HG03139 (cell line): ENCODE measurements around the gene SLC38A10.
"Not testable (repeated sequence)": the region's sequence is repeated elsewhere in the genome, so short reads cannot be mapped to it uniquely, and the experiment has no call there.

Experiments
- ATAC-seq: cut with Tn5 transposase; IDR thresholded peaks from one replicate; pipeline ENCODE4 v1.9.1; 2021; ENCODE audit not compliant: unreplicated experiment

SLC38A10 gene

GRCh38 chr17:81312624-81313325 lies 17.7 kb upstream of the SLC38A10 start:
- no peak for ATAC-seq

GRCh38 chr17:81311946-81312345 lies 16.8 kb upstream of the SLC38A10 start:
- ATAC-seq = no peak

- no peak for ATAC-seq
Measured at GRCh38 chr17:81310949-81311550, 15.9 kb upstream of the SLC38A10 start.

DNA sequence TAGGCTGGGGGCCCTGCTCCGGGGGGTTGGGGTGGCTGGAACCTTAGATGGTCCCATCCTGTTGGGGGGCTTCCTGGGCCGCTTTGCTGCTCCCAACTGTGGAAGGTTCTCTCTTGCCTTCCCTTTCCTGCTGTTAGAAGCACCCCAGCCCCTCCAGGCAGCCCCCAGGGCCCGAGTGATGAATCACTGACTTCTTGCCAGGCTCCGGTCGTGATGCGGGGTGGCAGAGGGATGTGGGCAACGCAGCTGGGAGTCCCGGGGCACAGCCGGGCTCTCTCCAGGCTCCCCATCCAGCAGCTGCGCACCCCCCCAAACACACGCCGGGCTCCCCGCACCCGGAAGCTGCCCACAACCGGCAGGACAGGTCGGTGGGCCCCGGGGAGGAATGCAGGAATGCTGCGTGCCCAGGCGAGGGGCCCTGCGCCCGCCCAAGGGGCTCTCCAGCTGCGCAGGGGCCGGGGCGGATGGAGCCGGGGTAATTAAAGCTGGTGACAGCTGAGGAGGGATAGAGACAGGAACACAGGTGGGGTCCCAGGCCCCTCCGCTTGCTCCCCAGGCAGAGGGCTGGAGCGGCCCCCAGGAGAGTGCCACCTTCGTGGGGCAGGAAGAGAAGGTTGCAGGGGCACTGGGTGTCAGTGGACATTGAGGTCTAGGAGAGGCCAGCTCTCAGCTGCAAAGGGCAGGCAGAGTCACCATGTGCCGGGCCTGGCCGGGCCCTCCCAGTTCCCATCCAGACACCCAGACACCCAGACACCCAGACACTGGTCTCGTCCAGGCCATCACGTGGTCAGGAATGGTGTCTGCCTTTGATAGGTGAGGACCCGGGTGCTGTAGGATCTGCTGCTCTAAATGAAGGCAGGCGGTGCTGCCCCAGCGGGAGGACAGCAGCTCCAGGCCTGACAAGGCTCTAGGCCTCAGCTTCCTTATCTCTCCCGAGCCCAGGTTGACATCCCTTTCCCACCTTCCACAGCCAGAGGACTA lies 15.0 kb upstream of the SLC38A10 start:
- ATAC-seq = no peak

GRCh38 chr17:81309140-81309858 lies 14.2 kb upstream of the SLC38A10 start:
- ATAC-seq = no peak

GRCh38 chr17:81308784-81309139 lies 13.7 kb upstream of the SLC38A10 start:
- not testable (repeated sequence) for ATAC-seq

DNA sequence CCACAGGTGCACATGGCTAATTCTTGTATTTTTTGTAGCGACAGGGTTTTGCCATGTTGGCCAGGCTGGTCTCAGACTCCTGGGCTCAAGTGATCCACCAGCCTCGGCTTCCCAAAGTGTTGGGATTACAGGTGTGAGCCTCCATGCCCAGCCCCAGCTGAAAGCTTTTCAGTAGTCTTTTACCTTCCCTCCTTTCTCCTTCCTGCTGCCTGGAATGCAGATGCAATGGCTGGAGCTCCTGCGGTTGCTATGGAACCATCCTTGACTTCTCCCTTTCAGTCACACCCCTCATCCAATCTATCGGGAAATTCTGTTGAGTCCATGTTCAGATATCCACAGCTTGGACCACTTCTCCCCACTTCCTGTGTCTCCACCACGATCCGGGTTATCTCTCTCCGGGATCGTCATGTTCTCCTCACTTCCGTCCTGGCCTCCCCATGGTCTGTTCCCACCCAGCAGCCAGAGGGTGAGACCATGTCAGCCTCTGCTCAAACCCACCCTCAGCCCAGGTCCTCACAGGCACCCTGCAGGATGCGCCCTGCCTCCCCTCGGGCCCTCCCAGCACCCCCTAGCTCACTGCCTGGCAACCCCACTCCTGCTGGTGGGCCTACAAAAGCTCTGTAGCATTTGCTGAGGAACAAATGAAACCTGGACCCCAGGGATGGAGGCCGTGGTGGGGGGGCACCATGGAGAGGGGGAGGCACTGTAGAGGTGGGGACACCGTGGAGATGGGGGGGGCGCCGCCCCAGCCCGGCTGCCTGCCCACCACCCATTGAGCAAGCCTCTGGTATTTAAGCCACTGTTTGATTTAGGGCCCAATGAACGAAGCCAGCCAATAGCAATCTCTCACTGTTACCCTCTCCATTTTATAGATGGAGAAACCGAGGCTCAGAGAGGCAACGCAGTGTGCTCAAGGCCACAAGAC lies 12.8 kb upstream of the SLC38A10 start:
- no peak for ATAC-seq

DNA sequence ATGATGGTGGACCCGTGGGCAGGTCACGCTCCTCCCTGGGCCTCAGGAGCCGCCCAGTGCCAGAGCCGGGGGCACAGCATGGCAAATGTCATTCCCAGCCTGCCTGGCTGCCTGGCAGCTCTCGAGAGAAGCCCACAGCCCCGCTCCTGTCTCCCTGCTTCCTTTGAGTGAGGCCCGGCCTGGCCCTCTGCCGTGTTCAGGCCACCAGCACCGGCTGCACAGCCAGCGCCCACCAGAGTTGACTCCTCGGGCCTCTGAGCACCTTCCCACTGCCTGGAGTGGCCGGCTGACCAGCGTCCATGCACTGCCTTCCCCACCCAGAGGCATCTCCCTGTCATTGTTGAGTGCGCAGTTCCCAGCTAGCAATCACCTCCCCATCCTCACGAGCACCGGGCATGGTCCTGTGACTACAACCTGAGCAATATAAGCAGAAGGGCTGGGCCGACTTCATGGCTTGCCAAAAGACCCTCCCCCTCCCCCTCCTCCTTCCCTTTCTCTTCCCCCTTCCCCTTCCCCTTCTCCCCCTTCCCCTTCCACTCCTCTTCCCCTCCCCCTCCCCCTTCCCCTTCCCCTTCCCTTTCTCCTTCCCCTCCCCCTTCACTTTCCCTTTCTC lies 11.9 kb upstream of the SLC38A10 start:
- no peak for ATAC-seq

GRCh38 chr17:81306491-81306890 lies 11.4 kb upstream of the SLC38A10 start:
- ATAC-seq = no peak

- no peak for ATAC-seq
Measured at GRCh38 chr17:81305051-81305630, 10.0 kb upstream of the SLC38A10 start.

- no peak for ATAC-seq
Measured at GRCh38 chr17:81304196-81305015, 9.3 kb upstream of the SLC38A10 start.

DNA sequence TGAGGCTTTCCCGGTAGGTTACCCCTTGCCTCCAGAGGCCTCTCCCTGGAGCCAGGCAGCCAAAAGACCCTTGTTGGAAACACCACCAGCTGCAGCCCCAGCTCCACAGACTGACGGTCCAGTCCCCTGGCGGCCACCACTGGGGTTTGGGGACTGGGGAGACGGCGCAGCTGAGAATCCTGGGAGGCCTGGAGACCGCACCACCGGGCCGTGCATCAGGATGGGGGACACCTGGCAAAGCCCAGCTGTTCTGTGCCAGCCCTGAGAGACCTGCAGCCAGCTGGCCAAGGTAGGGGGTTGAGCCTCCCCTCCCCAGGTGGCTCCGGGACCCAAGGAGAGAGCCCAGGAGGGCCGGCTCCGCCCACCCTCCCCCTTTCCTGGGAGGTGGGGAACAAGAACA lies 8.3 kb upstream of the SLC38A10 start:
- ATAC-seq = no peak

DNA sequence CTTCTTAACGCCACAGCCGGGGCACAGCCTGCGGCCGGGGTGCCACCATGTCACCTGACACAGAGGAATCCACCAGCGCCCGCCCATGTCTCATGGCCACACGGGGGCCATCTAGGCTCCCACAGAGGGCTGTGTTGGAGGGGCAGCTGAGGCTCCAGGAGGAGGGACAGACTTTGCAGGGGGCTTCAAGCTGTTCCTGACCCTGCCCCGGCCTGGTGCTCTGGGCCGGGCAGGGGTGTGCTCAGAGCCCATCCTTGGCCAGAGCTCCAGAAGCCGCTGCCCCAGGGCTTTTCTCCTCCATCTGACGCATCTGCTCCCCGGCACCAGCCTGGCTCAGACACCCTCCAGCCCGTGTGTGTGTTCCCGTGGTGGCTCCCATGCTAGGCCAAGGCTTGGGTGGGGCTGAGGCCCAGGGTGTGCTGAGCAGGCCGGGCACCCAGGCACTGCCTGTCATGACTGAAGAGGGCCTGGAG lies 7.8 kb upstream of the SLC38A10 start:
- ATAC-seq = no peak

GRCh38 chr17:81302324-81302723 lies 7.2 kb upstream of the SLC38A10 start:
- ATAC-seq = no peak

GRCh38 chr17:81301195-81302144 lies 6.4 kb upstream of the SLC38A10 start:
- ATAC-seq = no peak

DNA sequence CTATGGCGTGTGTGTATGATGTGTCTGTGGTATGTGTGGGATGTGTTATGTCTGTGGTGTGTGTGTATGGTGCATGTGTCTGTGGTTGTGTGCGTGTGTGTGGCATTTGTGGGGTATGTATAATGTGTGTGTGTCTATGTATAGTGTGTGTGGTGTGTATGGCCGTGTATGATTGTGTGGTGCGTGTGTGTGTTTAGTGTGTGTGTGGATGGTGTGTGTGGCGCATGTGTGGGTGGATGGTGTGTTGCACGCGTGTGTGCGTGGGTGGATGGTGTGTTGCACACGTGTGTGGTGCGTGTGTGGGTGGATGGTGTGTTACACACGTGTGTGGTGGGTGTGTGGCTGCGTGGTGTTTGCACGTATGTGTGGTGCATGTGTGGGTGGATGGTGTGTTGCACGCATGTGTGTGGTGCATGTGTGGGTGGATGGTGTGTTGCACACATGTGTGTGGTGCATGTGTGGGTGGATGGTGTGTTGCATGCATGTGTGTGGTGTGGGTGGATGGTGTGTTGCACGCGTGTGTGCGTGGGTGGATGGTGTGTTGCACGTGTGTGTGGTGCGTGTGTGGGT lies 5.6 kb upstream of the SLC38A10 start:
- no peak for ATAC-seq
